Activated T-cell treated with anti-CD3 and anti-CD28 coated beads for 4 hours (primary cell): ENCODE data around the gene TNFSF9.

Source experiments
- DNase-seq: peaks from one replicate; pipeline ENCODE4 v3.0.0-alpha.2; 2020

The TNFSF9 gene

GRCh38 chr19:6509118-6509971 is 21.5 kb upstream of the TNFSF9 start:
- no peak for DNase-seq

- no peak for DNase-seq
These were observed 20.2 kb upstream of the TNFSF9 start for GRCh38 chr19:6510618-6511017.

- DNase-seq, result no peak
These were observed 16.7 kb upstream of the TNFSF9 start for GRCh38 chr19:6514089-6514488.

GRCh38 chr19:6514926-6515544 is 15.8 kb upstream of the TNFSF9 start:
- DNase-seq, result no peak

GRCh38 chr19:6516018-6516658 is 14.7 kb upstream of the TNFSF9 start:
- DNase-seq, result peak; percentile 49

- peak; percentile 92 for DNase-seq
These were observed 14.1 kb upstream of the TNFSF9 start for GRCh38 chr19:6516659-6517291.

GRCh38 chr19:6518145-6518911 is 12.5 kb upstream of the TNFSF9 start:
- DNase-seq, result no peak

GRCh38 chr19:6519289-6519688 is 11.5 kb upstream of the TNFSF9 start:
- no peak for DNase-seq

- DNase-seq, result no peak
These were observed 8.8 kb upstream of the TNFSF9 start for GRCh38 chr19:6521718-6522646.

- DNase-seq, result no peak
These were observed 8.1 kb upstream of the TNFSF9 start for GRCh38 chr19:6522712-6523111.

- DNase-seq, result no peak
These were observed 6.5 kb upstream of the TNFSF9 start for GRCh38 chr19:6524311-6524710.

- DNase-seq, result no peak
These were observed 2.8 kb upstream of the TNFSF9 start for GRCh38 chr19:6527893-6528543.

- DNase-seq, result no peak
These were observed 2.2 kb upstream of the TNFSF9 start for GRCh38 chr19:6528544-6529121.

GRCh38 chr19:6529351-6529750 is 1.5 kb upstream of the TNFSF9 start:
- no peak for DNase-seq

- no peak for DNase-seq
These were observed 865 bp upstream of the TNFSF9 start for GRCh38 chr19:6529937-6530385.

- no peak for DNase-seq
These were observed 533 bp downstream of the TNFSF9 start for GRCh38 chr19:6531163-6531955.

- DNase-seq, result no peak
These were observed 1.1 kb downstream of the TNFSF9 start for GRCh38 chr19:6531956-6532243.

GRCh38 chr19:6532244-6532999 is 1.6 kb downstream of the TNFSF9 start:
- DNase-seq, result no peak

- no peak for DNase-seq
These were observed 2.1 kb downstream of the TNFSF9 start for GRCh38 chr19:6533000-6533328.
